ENCODE data around the gene STN1. TPM values are rescaled to one million over a fixed set of nuclear protein-coding genes. Genes with fewer than 3 reads are reported as not detected.

Gene STN1
- total RNA-seq, 2 experiments from 2014 or later, result 34.4 to 37.4 TPM

DNA sequence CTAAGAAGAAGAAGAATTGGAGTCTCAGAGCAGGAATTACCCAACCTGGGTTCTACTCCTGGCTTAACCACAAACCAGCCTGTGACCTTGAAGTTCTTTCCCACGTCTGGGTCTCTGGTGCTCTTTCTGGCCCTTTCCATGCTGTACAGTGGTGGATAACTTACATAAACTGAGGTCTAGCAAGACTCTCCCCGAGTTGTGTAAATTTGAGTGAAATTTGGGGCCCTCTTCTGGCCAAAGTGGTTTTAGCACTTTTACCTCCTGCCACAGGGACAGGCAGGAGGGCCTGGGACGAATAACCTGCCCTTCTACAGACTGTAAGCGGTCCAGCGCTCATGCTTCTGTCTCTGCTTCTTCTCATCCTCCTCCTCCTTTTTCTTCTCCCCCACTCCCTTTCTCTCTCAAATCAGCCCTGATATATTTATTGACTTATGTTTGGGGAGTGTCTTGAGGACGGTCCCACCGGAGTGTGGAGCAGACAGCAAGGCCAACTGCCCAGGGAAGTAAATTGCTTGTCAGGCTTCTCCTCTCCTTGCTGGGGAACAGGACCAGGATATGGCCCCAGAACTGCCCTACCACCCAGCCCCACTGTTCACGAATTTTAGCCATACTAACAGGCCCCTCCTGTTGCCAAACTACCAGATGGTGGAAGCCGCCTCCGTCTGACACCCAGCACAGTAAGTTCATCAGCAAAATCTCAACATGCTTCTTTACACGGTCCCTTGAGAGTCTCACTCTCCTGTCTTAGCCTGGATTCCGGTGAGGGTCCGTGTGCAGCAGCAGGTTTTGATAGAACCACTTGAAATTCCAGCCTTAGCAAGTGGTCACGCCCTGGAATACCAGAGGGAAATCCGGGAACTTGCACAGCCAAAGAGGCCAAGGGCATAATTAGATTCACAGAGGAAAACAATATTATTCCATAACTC is 58.6 kb downstream of the STN1 start:
- peak; percentile 77 for ATAC-seq
- H3K27ac Mint-ChIP-seq, result no peak overlapping the region
- ChIA-PET POLR2A (no interaction called here), CTCF (interaction anchor here (1.0 to 2.3 kb wide), 6 partner anchors 11 to 163 kb away, joined by 3 to 19 read pairs (median 6); no protein-coding TSS in a partner anchor)
- peaks cover 5% of the 10 kb centered on the region for H3K9me3 Mint-ChIP-seq (ENCODE audit: low read depth)
- H3K4me1 Mint-ChIP-seq, result peaks cover 6% of the 10 kb centered on the region
- no peak overlapping the region for H3K4me3 Mint-ChIP-seq
- peak; percentile 75 for DNase-seq
- H3K36me3 Mint-ChIP-seq (ENCODE audit: low read depth), result peaks cover 5% of the 10 kb centered on the region
- intact Hi-C loops (cut with DNase I, micrococcal nuclease), result loop anchor here (1.0 kb wide), 1 partner anchor 146 kb away; no protein-coding TSS in a partner anchor
- H3K27me3 Mint-ChIP-seq, result peaks cover 18% of the 10 kb centered on the region

GRCh38 chr10:103858360-103858759 is 59.6 kb downstream of the STN1 start:
- Mint-ChIP-seq H3K27me3 (peaks cover 28% of the 10 kb centered on the region), H3K9me3 (ENCODE audit: low read depth) (no peaks in the 10 kb centered on the region), H3K4me1 (peaks cover 10% of the 10 kb centered on the region), H3K4me3 (no peak overlapping the region), H3K27ac (no peak overlapping the region), H3K36me3 (ENCODE audit: low read depth) (no peaks in the 10 kb centered on the region)
- intact Hi-C loops (cut with DNase I, micrococcal nuclease), result no loop called here
- ATAC-seq, result no peak
- DNase-seq, result no peak
- POLR2A ChIA-PET, result no interaction called here
- CTCF ChIA-PET, result interaction anchor here (0.7 to 2.3 kb wide), 10 partner anchors 10 to 294 kb away, joined by 3 to 19 read pairs (median 4); no protein-coding TSS in a partner anchor

- no peak overlapping the region for H3K27ac Mint-ChIP-seq
- peaks cover 31% of the 10 kb centered on the region for H3K27me3 Mint-ChIP-seq
- intact Hi-C loops (cut with DNase I, micrococcal nuclease), result no loop called here
- ATAC-seq, result no peak
- POLR2A ChIA-PET, result no interaction called here
- H3K9me3 Mint-ChIP-seq (ENCODE audit: low read depth), result no peaks in the 10 kb centered on the region
- H3K36me3 Mint-ChIP-seq (ENCODE audit: low read depth), result no peaks in the 10 kb centered on the region
- H3K4me1 Mint-ChIP-seq, result peaks cover 10% of the 10 kb centered on the region
- H3K4me3 Mint-ChIP-seq, result no peak overlapping the region
- CTCF ChIA-PET, result interaction anchor here (0.6 to 2.3 kb wide), 11 partner anchors 9 to 285 kb away, joined by 3 to 29 read pairs (median 4); no protein-coding TSS in a partner anchor
- DNase-seq, result no peak
Observed at GRCh38 chr10:103856797-103857170, 61.2 kb downstream of the STN1 start.

DNA sequence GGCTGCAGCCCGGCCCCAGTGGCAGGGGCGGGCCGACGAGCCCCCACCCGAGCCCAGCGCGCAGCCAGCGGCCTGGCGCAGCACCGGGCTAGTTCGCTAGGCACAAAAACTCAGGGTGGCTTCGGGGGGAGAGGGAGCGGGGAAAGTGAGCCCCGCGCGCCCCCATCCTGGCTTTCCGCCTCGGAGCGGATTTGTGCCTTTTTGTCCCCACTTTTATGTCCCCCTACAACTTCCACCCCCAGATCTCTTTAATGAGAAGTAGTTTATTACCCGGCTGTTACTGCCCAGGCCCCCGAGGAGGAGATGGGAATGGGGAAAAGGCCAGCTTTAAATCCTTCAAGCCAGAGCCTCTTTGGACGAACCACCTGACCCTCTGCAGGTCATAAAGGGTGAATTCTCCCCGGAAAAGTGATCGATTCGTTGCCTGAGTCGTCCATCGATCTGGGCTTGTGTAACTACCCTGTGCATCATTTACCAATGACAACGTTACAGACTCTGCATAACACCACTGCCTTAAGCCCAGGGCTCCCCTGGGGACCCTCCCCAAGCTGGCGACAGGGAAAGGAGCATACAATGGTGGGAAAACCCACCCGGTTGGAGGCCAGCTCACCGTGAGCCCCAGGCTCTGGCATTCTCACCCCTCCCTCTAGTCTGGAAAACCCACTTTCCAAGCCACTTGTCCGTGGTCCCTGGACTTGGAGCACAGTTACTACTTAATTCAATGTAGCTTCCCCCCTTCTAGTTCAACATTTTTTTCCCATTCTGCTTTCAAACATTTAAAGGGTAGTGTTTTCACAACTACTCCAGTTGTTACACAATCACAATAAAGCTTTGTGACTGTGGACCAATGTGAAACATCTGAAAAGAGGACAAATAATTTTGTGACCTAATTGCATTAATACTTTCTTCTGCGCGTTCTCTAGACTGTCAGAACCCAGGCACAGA is 61.9 kb downstream of the STN1 start:
- no peak for ATAC-seq
- peak overlapping the region; percentile 48 for H3K4me3 Mint-ChIP-seq
- H3K27me3 Mint-ChIP-seq, result peaks cover 31% of the 10 kb centered on the region
- peaks cover 10% of the 10 kb centered on the region for H3K4me1 Mint-ChIP-seq
- CTCF ChIA-PET, result interaction anchor here (0.6 to 2.2 kb wide), 5 partner anchors 32 to 406 kb away, joined by 3 to 29 read pairs (median 4); no protein-coding TSS in a partner anchor
- H3K27ac Mint-ChIP-seq, result no peak overlapping the region
- H3K36me3 Mint-ChIP-seq (ENCODE audit: low read depth), result no peaks in the 10 kb centered on the region
- intact Hi-C loops (cut with DNase I, micrococcal nuclease), result no loop called here
- no peak for DNase-seq
- POLR2A ChIA-PET, result no interaction called here
- no peaks in the 10 kb centered on the region for H3K9me3 Mint-ChIP-seq (ENCODE audit: low read depth)

- peak; percentile 57 for ATAC-seq
- Mint-ChIP-seq H3K27me3 (peaks cover 31% of the 10 kb centered on the region), H3K27ac (peak within 1 kb of the TSS; percentile 24), H3K4me1 (peaks cover 10% of the 10 kb centered on the region), H3K9me3 (ENCODE audit: low read depth) (no peaks in the 10 kb centered on the region), H3K4me3 (peak within 1 kb of the TSS; percentile 59), H3K36me3 (ENCODE audit: low read depth) (no peaks in the 10 kb centered on the region)
- ChIA-PET CTCF (interaction anchor here (0.6 to 4.2 kb wide), 7 partner anchors 41 to 406 kb away, joined by 3 to 35 read pairs (median 4); no protein-coding TSS in a partner anchor), POLR2A (no interaction called here)
- DNase-seq, result peak; percentile 49
- intact Hi-C loops (cut with DNase I, micrococcal nuclease), result no loop called here
Observed at GRCh38 chr10:103855424-103855823, 62.6 kb downstream of the STN1 start, which contains the start of gene SH3PXD2A. TSS of gene SH3PXD2A (minus strand) at chr10:103855576. CDS start at chr10:103855266, 310 bp downstream.

- Mint-ChIP-seq H3K4me1 (peaks cover 10% of the 10 kb centered on the region), H3K4me3 (peak overlapping the region; percentile 59), H3K27me3 (peaks cover 31% of the 10 kb centered on the region), H3K27ac (peak overlapping the region; percentile 24), H3K36me3 (ENCODE audit: low read depth) (no peaks in the 10 kb centered on the region), H3K9me3 (ENCODE audit: low read depth) (no peaks in the 10 kb centered on the region)
- intact Hi-C loops (cut with DNase I, micrococcal nuclease), result no loop called here
- ChIA-PET POLR2A (interaction anchor here (0.7 kb wide), 1 partner anchor 182 kb away, joined by 3 read pairs; no protein-coding TSS in a partner anchor), CTCF (interaction anchor here (0.6 to 4.2 kb wide), 10 partner anchors 31 to 158 kb away, joined by 3 to 35 read pairs (median 4); no protein-coding TSS in a partner anchor)
- DNase-seq (peak; percentile 48), ATAC-seq (peak; percentile 52)
Observed at GRCh38 chr10:103854686-103855391, 63.1 kb downstream of the STN1 start.

- POLR2A ChIA-PET, result interaction anchor here (0.7 to 1.4 kb wide), 2 partner anchors 12 to 182 kb away, joined by 3 read pairs; no protein-coding TSS in a partner anchor
- DNase-seq, result no peak
- peaks cover 31% of the 10 kb centered on the region for H3K27me3 Mint-ChIP-seq
- H3K4me1 Mint-ChIP-seq, result peaks cover 10% of the 10 kb centered on the region
- H3K36me3 Mint-ChIP-seq (ENCODE audit: low read depth), result no peaks in the 10 kb centered on the region
- H3K9me3 Mint-ChIP-seq (ENCODE audit: low read depth), result no peaks in the 10 kb centered on the region
- peak overlapping the region; percentile 24 for H3K27ac Mint-ChIP-seq
- ATAC-seq, result no peak
- intact Hi-C loops (cut with DNase I, micrococcal nuclease), result no loop called here
- H3K4me3 Mint-ChIP-seq, result peak overlapping the region; percentile 59
- CTCF ChIA-PET, result interaction anchor here (0.6 to 4.2 kb wide), 10 partner anchors 31 to 158 kb away, joined by 3 to 35 read pairs (median 4); no protein-coding TSS in a partner anchor
Observed at GRCh38 chr10:103854265-103854685, 63.7 kb downstream of the STN1 start.

DNA sequence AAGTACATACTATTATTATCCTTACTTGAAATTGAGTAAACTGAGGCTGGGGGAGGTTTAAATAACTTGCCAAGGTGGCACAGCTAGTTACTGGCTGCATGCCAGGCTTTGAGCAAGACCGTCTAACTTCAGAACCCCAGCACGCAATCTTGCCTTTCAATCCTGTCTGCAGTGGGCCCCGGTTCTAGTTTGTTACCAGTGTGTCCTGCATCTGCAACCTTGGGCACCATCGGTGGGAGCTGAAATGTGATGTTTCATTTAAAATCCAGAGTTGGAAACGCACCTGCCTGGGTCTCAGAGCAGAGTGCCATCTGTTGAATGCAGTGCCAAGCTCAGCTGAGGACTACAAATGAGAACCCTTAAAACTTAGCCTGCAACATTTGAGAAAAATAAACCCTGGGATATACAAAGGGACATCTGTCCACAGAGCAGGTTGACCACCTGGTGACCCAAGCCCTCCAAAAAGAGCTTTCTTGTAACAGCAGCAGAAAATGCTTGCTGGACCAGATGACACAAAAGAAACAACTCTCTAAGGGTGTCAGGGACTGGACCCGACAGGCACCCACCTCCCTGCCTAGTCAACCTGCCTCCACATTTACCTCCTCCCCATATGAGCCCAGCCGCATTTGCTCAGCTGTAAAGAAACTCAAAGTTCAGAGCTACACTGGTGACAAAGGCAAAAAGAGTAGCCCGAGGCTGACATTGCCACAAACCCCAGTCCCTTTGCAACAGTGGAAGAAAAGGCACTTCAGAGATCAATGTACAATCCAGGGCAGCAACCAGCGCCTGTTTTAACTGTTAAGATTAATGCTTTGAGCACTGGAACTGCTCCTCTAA is 64.3 kb downstream of the STN1 start:
- intact Hi-C loops (cut with DNase I, micrococcal nuclease), result no loop called here
- POLR2A ChIA-PET, result interaction anchor here (1.4 kb wide), 1 partner anchor 11 kb away, joined by 3 read pairs; no protein-coding TSS in a partner anchor
- no peaks in the 10 kb centered on the region for H3K9me3 Mint-ChIP-seq (ENCODE audit: low read depth)
- H3K4me3 Mint-ChIP-seq, result peak overlapping the region; percentile 59
- DNase-seq (no peak), ATAC-seq (no peak)
- H3K27ac Mint-ChIP-seq, result no peak overlapping the region
- H3K27me3 Mint-ChIP-seq, result peaks cover 31% of the 10 kb centered on the region
- H3K4me1 Mint-ChIP-seq, result peaks cover 10% of the 10 kb centered on the region
- H3K36me3 Mint-ChIP-seq (ENCODE audit: low read depth), result no peaks in the 10 kb centered on the region
- CTCF ChIA-PET, result interaction anchor here (1.1 to 4.2 kb wide), 5 partner anchors 32 to 151 kb away, joined by 3 to 35 read pairs (median 5); no protein-coding TSS in a partner anchor

DNA sequence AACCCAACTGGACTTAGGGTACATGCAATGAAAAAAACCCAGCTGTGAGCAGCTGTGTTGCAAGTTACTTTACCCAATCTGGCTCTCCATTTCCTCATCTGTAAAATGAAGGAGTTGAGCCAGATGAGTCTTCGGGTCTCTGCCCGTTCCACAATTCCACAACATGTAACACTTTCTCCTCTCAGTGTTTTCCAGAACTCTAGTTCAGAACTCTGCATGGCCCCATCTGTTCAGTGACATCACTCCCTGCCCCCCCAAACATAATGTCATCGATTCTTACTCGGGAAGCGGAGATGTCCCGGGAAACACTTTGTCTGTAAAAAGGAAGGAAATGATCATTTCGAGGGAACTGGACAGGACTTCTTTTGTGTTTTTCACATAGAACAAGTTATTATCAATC is 65.1 kb downstream of the STN1 start:
- Mint-ChIP-seq H3K4me1 (peaks cover 10% of the 10 kb centered on the region), H3K9me3 (ENCODE audit: low read depth) (no peaks in the 10 kb centered on the region), H3K27ac (no peak overlapping the region), H3K27me3 (peaks cover 34% of the 10 kb centered on the region), H3K36me3 (ENCODE audit: low read depth) (no peaks in the 10 kb centered on the region), H3K4me3 (no peak overlapping the region)
- ChIA-PET POLR2A (interaction anchor here (1.4 kb wide), 1 partner anchor 10 kb away, joined by 3 read pairs; no protein-coding TSS in a partner anchor), CTCF (interaction anchor here (1.1 to 4.2 kb wide), 3 partner anchors 45 to 150 kb away, joined by 3 to 35 read pairs (median 3); no protein-coding TSS in a partner anchor)
- intact Hi-C loops (cut with DNase I, micrococcal nuclease), result no loop called here
- DNase-seq (no peak), ATAC-seq (no peak)
